HEK293 (cell line): ENCODE data around the gene CAPZB.
A peak's percentile ranks its signal among the peaks of the same experiment; 100 is the strongest.

ENCODE experiments used
- CTCF ChIA-PET: fragments of 350-600 bp; formaldehyde crosslinking; extraction: SDS; loops from one replicate; lab custom pipeline; 2021; ENCODE audit warnings: antibody characterized with exemption; lab: Yijun Ruan, JAX
- POLR2A ChIA-PET: fragments of 300-600 bp; formaldehyde crosslinking; extraction: SDS; loops from one replicate; lab custom pipeline; 2020; ENCODE audit warnings: antibody characterized with exemption, inconsistent platforms; lab: Yijun Ruan, JAX
- H3K27ac ChIP-seq: fragments of 200-500 bp; sonication (Bioruptor generic); 2 replicates; pipeline ENCODE4 v1.5.1; 2014; ENCODE audit warnings: low read depth, low read length, control low read depth, inconsistent platforms; ENCODE audit errors: extremely low read depth
- H3K36me3 ChIP-seq, 2 experiments: fragments of 200-500 bp in 1 of 2; sonication (Bioruptor generic) in 1 of 2; 1 replicate in 1 of 2; 2 replicates in 1 of 2; pipeline ENCODE4 v1.5.1; 2014 to 2017; ENCODE audit warnings: inconsistent platforms in 2 of 2, low read length in 2 of 2; ENCODE audit not compliant: control insufficient read depth in 2 of 2, insufficient read depth in 1 of 2
- H3K4me1 ChIP-seq: fragments of 200-500 bp; sonication (Bioruptor generic); 2 replicates; pipeline ENCODE4 v1.5.1; 2014; ENCODE audit warnings: mild to moderate bottlenecking, low read length, inconsistent platforms; ENCODE audit not compliant: control insufficient read depth, insufficient read depth
- H3K4me3 ChIP-seq: 2 replicates; pipeline ENCODE4 v1.5.1; 2011; ENCODE audit warnings: low read depth, mild to moderate bottlenecking, control low read depth, low read length, moderate library complexity
- H3K9me3 ChIP-seq: fragments of 200-500 bp; sonication (Bioruptor generic); 2 replicates; pipeline ENCODE4 v1.5.1; 2014; ENCODE audit warnings: low read depth, low read length, inconsistent platforms; ENCODE audit not compliant: control insufficient read depth, insufficient read depth
- AEBP2 ChIP-seq: fragments of 450-650 bp; formaldehyde crosslinking; IDR thresholded peaks from 2 replicates; pipeline ENCODE4 v1.5.1; 2016; ENCODE audit warnings: missing biosample characterization, missing genetic modification characterization, borderline replicate concordance
- HOXD13 ChIP-seq: sonication (generic); formaldehyde crosslinking; IDR thresholded peaks from 2 replicates; pipeline ENCODE4 v1.8.0; 2022; ENCODE audit warnings: missing genetic modification reagents, borderline replicate concordance
- INSM2 ChIP-seq: fragments of 450-650 bp; formaldehyde crosslinking; IDR thresholded peaks from 2 replicates; pipeline ENCODE4 v1.5.1; 2016; ENCODE audit warnings: missing biosample characterization, missing genetic modification characterization
- KLF1 ChIP-seq: fragments of 450-650 bp; formaldehyde crosslinking; IDR thresholded peaks from 2 replicates; pipeline ENCODE4 v1.5.1; 2016; ENCODE audit warnings: missing biosample characterization, missing genetic modification characterization
- KLF17 ChIP-seq: fragments of 450-650 bp; formaldehyde crosslinking; IDR thresholded peaks from 2 replicates; pipeline ENCODE4 v1.5.1; 2016; ENCODE audit warnings: missing biosample characterization, missing genetic modification characterization
- PRDM10 ChIP-seq: fragments of 450-650 bp; formaldehyde crosslinking; IDR thresholded peaks from 2 replicates; pipeline ENCODE4 v1.5.1; 2016; ENCODE audit warnings: missing biosample characterization, missing genetic modification characterization
- PRDM4 ChIP-seq: fragments of 450-650 bp; formaldehyde crosslinking; IDR thresholded peaks from 2 replicates; pipeline ENCODE4 v1.5.1; 2017; ENCODE audit warnings: missing biosample characterization, missing genetic modification characterization
- ZBTB1 ChIP-seq: fragments of 450-650 bp; formaldehyde crosslinking; IDR thresholded peaks from 2 replicates; pipeline ENCODE4 v1.5.1; 2016; ENCODE audit warnings: missing biosample characterization, missing genetic modification characterization
- ZBTB20 ChIP-seq: fragments of 450-650 bp; formaldehyde crosslinking; IDR thresholded peaks from 2 replicates; pipeline ENCODE4 v1.5.1; 2016; ENCODE audit warnings: missing biosample characterization, missing genetic modification characterization
- ZBTB49 ChIP-seq: fragments of 450-650 bp; formaldehyde crosslinking; IDR thresholded peaks from 2 replicates; pipeline ENCODE4 v1.5.1; 2016; ENCODE audit warnings: missing biosample characterization, missing genetic modification characterization, low read depth
- ZBTB6 ChIP-seq: fragments of 450-650 bp; formaldehyde crosslinking; IDR thresholded peaks from 2 replicates; pipeline ENCODE4 v1.5.1; 2017; ENCODE audit warnings: missing biosample characterization, missing genetic modification characterization
- ZFHX2 ChIP-seq: fragments of 450-650 bp; formaldehyde crosslinking; conservative IDR thresholded peaks from 2 replicates; pipeline ENCODE4 v1.5.1; 2016; ENCODE audit warnings: missing biosample characterization, missing genetic modification characterization
- ZNF114 ChIP-seq: fragments of 450-650 bp; formaldehyde crosslinking; IDR thresholded peaks from 2 replicates; pipeline ENCODE4 v1.5.0; 2017; ENCODE audit warnings: missing biosample characterization, missing genetic modification characterization
- ZNF155 ChIP-seq: fragments of 450-650 bp; formaldehyde crosslinking; IDR thresholded peaks from 2 replicates; pipeline ENCODE4 v1.5.1; 2016; ENCODE audit warnings: missing biosample characterization, missing genetic modification characterization
- ZNF169 ChIP-seq: fragments of 450-650 bp; formaldehyde crosslinking; IDR thresholded peaks from 2 replicates; pipeline ENCODE4 v1.5.1; 2016; ENCODE audit warnings: missing biosample characterization, missing genetic modification characterization
- ZNF2 ChIP-seq: fragments of 450-650 bp; formaldehyde crosslinking; IDR thresholded peaks from 2 replicates; pipeline ENCODE4 v1.5.1; 2016; ENCODE audit warnings: missing biosample characterization, missing genetic modification characterization
- ZNF341 ChIP-seq: fragments of 450-650 bp; formaldehyde crosslinking; IDR thresholded peaks from 2 replicates; pipeline ENCODE4; 2016; ENCODE audit warnings: low read depth, missing biosample characterization, missing genetic modification characterization
- ZNF366 ChIP-seq: fragments of 450-650 bp; formaldehyde crosslinking; conservative IDR thresholded peaks from 2 replicates; pipeline ENCODE4 v1.5.1; 2016; ENCODE audit warnings: missing biosample characterization, missing genetic modification characterization
- ZNF596 ChIP-seq: fragments of 450-650 bp; IDR thresholded peaks from 2 replicates; pipeline ENCODE4 v1.5.0; 2018; ENCODE audit warnings: missing biosample characterization, mild to moderate bottlenecking, missing genetic modification characterization, moderate library complexity
- ZNF600 ChIP-seq: fragments of 450-650 bp; formaldehyde crosslinking; IDR thresholded peaks from 2 replicates; pipeline ENCODE4 v1.5.1; 2016; ENCODE audit warnings: missing biosample characterization, missing genetic modification characterization
- ZXDB ChIP-seq: fragments of 450-650 bp; formaldehyde crosslinking; IDR thresholded peaks from 2 replicates; pipeline ENCODE4 v1.5.1; 2016; ENCODE audit warnings: missing biosample characterization, missing genetic modification characterization

CAPZB gene

GRCh38 chr1:19430121-19431068 lies 54.9 kb downstream of the CAPZB start (continued):
- no peak for TF ChIP-seq ZNF2 (tag by site-specific recombination)
- no peak for TF ChIP-seq ZNF169
- TF ChIP-seq ZBTB1: no peak
- no peak for TF ChIP-seq ZNF341
- peak; percentile 35 for TF ChIP-seq ZNF366 (tag by site-specific recombination)

GRCh38 chr1:19429611-19430010 lies 55.7 kb downstream of the CAPZB start:
- H3K36me3 ChIP-seq: peaks cover 0 to 4% of the 10 kb centered on the region in 2 experiments; a peak in 2 of 3 replicates
- no peak overlapping the region for H3K27ac ChIP-seq
- POLR2A ChIA-PET: no interaction called here
- H3K4me3 ChIP-seq: no peak overlapping the region
- CTCF ChIA-PET: interaction anchor here (0.6 kb wide), 1 partner anchor 148 kb away, joined by 3 read pairs; no protein-coding TSS in a partner anchor
- H3K4me1 ChIP-seq: peaks cover 12% of the 10 kb centered on the region
- H3K9me3 ChIP-seq: no peaks in the 10 kb centered on the region
- TF ChIP-seq ZNF155: no peak
- peak; percentile 79; the same call in 1 of the 2 replicates for TF ChIP-seq PRDM4 (tag by site-specific recombination)
- TF ChIP-seq INSM2 (tag by site-specific recombination): no peak
- TF ChIP-seq ZBTB20 (tag by site-specific recombination): no peak
- no peak for TF ChIP-seq PRDM10 (tag by site-specific recombination)
- TF ChIP-seq ZBTB49 (tag by site-specific recombination): no peak
- no peak for TF ChIP-seq AEBP2 (tag by site-specific recombination)
- 0 out of 2 replicates have a peak, but pooled peaks have one; percentile 9 for TF ChIP-seq ZNF600
- no peak for TF ChIP-seq ZBTB6 (tag by site-specific recombination)
- 0 out of 2 replicates have a peak, but pooled peaks have one; percentile 24 for TF ChIP-seq KLF17 (tag by site-specific recombination)
- no peak for TF ChIP-seq ZNF596 (tag by site-specific recombination)
- no peak for TF ChIP-seq ZXDB (tag by site-specific recombination)
- TF ChIP-seq HOXD13 (CRISPR knock-in tag): no peak
- peak; percentile 45; the same call in 1 of the 2 replicates for TF ChIP-seq KLF1 (tag by site-specific recombination)
- TF ChIP-seq ZNF114: no peak
- peak; percentile 93 for TF ChIP-seq ZFHX2 (tag by site-specific recombination)
